NCI-H2227 (cell line): ENCODE data around the gene TMEM135.
"Not testable (repeated sequence)": the region's sequence is repeated elsewhere in the genome, so short reads cannot be mapped to it uniquely, and the experiment has no call there.

Experiments used
- DNase-seq: peaks from one replicate; lab custom pipeline; 2025; ENCODE audit not compliant: unreplicated experiment; lab: John Stamatoyannopoulos, UW

The TMEM135 gene

DNA sequence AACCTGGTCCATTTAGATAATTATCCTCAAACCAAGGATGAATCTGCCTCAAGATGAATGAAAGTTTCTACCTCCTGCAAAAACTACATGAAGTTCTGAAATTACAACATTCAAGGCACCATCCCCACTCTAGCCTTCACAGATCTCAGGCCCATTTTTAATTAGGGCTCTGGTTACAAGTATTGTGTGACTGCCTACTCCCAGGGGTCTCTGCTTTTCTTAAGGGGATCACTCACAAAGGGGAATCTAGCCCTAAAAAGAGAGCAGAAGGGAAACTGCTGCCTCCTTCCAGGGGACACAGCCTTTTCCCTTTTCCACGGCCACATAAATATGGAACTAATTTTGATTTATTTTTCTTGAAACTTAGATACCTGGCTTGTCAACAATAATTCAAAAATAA, 17.4 kb upstream of the TMEM135 start:
- DNase-seq, result no peak

DNA sequence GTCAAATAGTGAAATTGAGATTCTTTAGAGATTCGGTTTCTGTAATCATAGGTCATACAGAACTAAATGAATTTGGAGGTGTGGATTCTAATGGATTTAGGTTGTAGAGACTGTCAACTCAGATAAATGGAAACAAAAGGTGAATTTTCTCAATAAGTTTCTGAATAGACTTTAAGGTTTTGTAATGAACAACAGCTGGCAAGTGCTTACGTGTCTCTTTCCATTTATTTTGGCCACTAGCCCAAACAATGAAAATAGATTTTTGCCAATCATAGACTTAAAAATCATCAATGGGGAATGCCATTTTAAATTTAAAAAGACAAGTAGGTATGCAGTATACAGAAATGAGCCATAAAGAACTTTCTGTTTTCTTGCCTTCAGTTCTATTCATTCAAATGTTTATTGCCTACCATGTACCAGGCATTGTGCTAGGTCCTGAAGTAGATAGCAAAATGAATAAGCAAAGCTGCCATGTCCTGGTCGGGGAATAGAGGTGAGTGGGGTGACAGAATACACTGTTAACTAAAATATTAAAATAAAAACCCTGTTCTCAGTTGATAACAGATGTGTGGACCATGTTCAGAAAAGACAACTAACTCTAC, 16.9 kb upstream of the TMEM135 start:
- no peak for DNase-seq

DNA sequence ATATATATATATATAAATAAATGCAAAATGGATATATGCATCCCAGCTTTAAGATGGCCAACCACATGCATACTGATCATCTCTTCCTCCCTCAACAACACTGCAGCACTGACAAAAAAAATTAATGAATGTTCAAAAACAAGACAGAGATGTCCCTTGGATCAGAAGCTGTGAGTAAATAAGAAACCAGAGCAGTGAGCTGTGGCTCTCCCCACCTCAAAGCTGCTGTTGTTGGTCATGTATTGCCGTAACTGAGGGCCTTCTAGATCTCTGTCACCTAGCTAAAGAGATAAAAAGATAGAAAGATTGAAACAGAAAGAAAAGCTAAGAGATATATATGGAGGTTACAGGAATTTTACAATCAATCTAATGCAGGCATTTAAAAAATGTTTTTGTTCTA, 15.5 kb upstream of the TMEM135 start:
- DNase-seq, result no peak

DNA sequence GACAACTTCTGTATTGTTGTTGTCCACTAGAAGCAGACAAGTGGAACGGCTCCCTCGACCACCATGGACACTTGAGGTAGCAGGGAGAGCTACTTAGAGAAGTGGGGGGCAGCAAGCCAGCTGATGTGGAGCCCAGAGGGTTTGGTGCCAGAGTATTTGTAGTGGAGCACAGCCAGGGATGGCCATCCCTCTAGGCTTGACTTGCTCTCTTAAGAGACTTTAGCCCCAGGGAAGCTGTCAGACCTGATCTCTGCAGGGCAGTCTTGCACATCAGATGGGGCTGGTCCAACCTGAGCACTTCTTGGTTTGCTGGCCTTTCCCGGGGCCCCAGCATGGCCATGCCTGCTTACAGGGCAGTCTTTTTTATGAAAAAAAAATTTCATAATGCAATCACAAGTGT, 15.0 kb upstream of the TMEM135 start:
- DNase-seq, result no peak

DNA sequence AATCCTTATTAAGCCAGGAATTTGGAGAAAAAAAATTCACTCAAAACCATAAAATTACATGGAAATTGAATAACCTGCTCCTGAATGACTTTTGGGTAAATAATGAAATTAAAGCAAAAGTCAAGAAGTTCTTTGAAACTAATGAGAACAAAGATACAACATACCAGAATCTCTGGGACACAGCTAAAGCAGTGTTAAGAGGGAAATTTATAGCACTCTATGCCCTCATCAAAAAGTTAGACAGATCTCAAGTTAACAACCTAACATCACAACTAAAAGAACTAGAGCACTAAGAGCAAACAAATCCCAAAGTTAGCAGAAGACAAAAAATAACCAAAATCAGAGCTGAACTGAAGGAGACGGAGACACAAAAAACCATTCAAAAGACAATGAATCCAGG, 11.3 kb upstream of the TMEM135 start:
- DNase-seq, result not testable (repeated sequence)

DNA sequence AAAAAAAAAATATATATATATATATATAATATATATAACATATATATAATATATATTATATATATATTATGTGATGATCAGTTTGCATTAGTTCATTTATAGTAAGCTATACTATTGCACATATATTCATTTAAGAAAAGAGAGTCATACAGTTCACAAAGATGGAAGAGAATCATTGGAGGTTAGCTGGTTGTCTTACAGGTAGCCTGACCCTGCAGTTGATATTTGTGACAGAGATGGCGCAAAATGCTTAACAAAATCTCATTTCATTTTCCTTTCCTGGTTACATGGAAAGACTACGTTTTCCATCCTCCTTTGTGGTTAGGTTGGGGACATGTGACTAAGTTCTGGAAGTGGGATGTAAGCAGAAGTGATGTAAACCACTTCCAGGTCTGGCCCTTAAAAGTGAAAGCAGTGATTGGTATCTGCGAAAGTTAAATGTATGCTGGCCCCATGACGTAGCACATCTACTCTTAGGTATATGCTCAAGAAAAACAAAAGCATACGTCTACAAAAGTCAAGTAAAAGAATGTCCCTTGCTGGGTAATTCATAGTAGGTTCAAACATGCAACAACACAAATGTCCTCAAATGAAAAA, 7.2 kb upstream of the TMEM135 start:
- no peak for DNase-seq

DNA sequence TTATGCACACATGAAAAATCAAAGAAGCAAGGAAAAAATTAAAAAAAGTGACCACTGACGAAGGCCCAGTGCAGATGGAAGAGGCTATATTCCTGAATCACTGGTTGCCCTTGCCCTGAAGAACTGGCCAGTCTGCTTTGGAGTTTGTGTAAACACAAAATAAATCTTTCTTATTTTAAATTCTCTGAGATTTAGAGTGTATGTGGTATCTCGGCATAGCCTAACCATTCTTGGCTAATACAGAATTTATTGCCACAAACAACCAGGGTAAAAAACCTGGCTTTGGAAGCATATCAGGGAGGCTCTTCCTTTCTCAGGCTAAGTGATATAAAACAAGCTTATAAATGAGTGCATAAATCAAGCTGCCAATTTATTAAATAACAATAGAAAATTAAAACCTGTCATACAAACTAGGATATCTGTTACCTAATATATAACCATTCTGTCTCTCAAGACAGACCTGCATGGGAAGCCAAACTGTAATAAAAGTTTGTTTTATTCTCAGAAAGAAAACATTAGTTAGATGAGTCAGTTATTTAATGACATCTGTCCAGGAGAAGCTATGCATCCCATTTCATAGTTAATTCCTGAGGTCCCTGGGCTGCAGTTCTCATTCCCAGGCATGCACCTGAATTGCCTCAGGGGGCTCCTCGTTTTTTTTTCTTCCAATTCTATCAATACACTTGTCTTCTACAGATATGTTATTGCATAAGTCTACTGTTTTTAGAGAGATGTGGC, 6.1 kb upstream of the TMEM135 start:
- no peak for DNase-seq

DNA sequence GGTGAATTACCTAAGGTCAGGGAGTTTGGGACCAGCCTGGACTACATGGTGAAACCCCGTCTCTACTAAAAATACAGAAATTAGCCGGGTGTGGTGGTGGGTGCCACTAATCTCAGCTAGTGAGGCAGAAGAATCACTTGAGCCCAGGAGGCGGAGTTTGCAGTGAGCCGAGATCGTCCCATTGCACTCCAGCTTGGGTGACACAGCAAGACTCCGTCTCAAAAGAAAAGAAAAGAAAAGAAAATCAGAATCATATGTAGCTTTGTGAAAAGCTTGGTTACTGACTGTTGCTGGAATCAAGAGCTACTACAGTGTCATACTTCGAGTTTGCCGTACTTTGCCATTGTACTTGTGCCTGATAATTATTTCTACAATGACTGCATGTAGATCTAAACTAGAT, 4.2 kb upstream of the TMEM135 start:
- no peak for DNase-seq

DNA sequence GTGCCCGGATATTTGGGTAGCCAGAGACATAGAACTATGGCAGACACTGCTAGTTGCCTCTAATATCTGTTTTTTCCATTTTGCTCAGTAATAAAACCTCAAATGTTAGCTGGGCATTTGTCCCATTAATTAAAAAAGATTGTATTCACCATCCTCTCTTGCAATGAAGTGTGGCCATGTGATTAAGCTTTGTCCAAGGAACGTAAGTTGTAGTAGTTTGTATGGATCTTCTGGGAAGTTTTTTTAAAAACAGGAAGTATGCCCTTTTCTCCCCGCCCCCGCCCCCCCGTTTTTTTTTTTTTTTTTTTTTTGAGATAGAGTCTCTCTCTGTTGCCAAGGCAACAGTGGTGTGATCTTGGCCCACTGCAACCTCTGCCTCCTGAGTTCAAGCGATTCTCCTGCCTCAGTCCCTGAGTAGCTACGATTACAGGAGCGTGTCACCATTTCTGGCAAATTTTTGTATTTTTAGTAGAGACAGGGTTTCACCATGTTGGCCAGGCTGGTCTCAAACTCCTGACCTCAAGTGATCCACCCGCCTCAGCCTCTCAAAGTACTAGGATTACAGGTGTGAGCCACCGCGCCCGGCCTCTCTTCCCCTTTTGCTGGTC, 1.7 kb upstream of the TMEM135 start:
- no peak for DNase-seq

DNA sequence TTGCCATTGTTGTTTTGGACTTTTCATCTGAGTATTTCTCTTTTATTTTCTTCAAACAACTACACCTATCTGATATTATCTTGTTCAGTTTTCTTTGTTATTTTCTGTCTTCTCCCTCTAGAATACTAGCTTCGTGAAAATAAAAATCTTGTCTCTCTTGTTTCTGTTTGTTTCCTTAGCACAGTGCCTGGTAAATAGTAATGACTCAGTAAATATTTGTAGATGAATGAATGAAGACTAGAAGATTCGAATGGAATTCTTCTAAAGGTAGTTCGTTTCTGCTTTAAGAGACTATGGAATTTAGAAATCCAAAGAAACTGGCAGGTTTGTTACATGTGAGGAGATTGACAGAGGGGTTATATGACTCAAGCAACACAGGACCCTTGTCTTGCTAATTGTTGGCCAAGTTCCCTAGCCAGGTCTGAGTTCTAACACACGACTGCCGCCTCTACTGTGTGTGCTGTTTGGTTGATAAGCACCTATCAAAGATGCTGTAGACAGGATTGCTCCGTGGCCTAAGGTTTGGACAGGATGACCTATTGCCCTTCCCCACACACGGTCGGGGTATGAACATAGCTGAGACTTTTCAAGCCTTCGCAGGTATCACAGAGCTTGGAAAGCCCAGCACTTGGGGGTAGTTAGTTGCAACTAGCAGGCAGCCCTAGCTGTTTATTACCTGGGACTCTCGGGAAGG, 831 bp upstream of the TMEM135 start:
- DNase-seq, result no peak

DNA sequence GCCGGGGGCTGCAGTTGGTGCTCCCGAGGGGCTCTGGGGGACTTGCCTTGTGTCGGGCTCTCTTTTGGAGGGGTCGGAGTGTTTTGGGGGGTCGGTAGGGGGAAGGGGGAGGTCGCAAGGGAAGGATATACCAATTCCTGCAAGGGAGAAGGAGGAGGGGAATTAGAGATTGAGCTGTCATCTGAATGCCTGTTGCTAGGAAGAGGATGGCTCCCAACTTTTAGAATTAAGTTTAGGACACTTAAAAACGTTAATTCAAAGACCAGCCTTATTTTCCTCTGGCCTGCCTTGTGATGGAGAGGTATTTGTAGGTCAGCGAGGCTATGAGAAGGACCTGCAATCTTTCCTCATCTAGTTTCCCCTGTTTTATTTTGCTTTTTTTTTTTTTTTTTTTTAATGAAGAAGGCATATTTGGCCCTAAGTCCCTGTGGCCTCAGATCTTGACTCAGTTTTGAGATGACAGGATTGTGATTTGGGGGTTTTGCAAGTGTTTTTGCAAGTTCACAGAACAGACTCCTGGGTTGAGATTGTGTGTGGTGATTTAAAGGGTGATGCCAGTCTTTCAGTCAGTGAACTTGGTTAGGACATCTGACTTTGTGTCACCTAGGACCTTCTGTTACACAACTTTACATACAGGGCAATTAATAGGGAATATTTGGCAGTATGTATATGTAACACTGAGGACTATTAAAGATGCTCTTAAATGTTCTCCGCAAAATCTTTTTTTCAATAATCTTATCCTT, 672 bp downstream of the TMEM135 start:
- no peak for DNase-seq

DNA sequence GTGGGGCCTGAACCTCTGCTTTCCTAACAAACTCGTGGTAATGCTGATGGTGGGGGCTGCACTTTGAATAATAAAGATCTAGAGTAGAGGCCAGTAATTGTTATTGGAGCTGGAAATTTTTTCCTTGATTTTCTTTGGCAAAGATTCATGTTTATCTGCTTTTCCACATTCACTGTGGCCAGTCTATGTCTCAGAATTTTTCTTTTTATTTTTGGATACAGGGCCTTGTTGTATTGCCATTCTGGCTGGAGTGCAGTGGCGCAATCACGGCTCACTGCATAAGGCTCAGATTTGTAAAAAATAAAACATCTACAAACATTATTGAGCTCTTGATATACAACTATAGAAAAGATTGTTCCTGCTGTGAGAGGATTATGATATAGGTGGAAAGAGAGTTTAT, 1.6 kb downstream of the TMEM135 start:
- no peak for DNase-seq

DNA sequence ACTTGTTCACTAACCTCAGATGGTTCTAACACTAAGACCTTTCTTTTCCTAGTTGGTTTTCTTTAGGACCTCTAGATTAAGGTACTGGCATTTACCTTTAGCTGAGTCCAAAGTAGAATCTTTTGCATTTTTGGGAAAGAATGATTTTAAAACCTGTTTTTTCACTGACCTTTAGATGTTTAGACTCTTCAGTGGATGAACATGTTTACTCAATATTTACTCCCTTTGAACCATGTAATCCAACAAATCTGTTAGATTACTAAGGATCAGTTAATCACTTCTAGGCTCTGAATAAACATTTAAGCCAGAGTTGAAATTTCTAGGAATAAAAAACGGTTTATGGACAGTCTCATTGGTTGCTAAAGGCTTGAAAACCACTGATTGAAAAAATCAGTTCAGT, 6.2 kb downstream of the TMEM135 start:
- no peak for DNase-seq

DNA sequence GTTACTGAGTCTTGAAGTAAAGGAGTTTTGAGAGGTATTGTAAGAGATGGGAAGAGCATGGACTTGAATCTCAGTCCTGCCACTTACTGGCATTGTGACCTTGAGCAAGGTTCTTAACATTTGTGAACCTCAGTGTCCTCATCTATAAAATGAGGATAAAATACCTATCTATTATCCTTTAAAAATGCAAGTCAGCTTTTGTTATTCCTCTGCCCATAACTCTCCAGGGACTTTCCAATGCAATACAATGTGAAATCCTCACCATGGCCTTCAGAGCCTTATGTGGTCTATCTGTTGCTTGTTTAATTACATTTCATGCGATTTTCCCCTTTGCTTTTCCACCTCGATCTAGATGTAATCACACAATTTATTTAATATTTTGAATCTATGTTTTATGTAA, 9.1 kb downstream of the TMEM135 start:
- DNase-seq, result no peak

DNA sequence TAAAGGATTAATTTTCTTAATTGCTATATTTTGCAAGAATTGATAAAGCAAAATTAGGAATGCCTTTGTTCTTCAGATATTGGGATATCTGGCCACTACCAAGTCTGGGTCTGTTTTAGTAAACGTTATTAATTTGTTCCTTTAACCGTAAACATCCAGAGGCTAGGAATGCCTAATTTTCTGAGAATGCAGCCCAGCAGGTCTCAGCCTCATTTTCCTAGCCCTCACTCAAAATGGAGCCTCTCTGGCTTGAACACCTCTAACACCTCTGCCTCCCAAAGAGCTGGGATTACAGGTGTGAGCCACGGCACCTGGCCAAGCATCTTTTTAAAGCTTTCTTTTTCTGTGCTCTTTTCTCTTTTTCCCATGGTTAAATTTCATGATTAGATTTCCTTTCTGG, 18.4 kb downstream of the TMEM135 start:
- no peak for DNase-seq

DNA sequence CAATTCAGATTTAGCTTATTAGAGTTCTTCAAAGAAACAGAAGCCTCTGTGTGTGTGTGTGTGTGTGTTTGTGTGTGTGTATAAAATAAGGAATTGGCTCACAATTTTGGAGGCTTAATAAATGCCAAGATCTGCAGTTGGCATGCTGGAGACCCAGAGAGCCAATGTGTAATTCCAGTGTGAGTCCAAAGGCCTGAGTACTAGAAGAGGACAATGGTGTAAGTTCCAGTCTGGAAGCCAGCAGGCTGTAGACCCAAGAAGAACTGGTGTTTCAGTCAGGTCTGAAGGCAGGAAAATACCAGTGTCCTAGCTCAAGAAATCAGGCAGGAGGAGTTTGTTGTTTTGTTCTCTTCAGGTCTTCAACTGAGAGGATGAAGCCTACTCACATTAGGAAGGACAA, 20.0 kb downstream of the TMEM135 start:
- DNase-seq, result no peak

DNA sequence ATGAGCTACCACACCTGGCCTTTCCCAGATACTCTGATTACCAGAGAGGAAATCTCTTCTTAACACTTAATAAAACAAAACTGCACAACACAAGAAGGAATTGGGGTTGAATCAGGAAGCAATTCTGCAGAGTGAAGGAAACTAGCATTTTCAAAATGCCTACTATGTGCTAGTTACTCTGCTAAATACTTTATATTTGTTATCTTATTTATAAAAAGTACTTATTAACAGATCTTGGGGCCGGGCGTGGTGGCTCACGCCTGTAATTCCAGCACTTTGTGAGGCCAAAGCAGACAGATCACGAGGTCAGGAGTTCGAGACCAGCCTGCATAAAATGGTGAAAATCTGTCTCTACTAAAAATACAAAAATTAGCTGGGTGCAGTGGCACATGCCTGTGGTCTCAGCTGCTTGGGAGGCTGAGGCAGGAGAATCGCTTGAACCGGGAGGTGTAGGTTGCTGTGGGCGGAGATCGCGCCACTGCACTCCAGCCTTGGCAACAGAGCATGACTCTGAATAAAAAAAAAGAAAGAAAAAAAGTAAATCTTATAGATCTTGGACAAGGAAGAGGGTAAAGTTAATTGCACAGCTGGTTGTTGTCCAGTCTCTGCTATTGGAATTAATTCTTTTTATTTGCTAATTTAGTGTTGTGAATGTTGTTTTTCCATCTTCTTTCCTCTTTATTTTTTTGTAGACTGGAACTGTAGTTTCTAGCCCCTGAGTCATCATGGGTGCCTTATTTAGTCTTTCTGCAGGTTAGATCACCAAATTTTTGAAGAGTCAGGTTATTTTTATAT, 22.1 kb downstream of the TMEM135 start:
- no peak for DNase-seq

DNA sequence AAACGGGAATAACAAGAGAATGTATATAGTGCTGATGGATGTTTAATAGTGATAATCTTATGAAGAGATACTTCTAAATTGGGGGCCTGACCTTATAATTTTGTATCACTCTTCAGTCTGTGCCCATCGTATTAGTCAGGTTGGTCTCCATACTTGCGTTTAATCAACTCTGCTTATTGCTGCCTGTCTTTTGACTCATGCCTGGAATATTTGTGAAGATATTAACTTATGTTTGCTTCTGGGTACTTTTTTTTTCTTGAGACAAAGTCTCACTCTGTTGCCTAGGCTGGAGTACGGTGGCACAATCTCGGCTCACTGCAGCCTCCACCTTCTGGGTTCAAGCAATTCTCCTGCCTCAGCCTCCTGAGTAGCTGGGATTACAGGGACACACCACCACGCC, 24.0 kb downstream of the TMEM135 start:
- DNase-seq, result no peak

DNA sequence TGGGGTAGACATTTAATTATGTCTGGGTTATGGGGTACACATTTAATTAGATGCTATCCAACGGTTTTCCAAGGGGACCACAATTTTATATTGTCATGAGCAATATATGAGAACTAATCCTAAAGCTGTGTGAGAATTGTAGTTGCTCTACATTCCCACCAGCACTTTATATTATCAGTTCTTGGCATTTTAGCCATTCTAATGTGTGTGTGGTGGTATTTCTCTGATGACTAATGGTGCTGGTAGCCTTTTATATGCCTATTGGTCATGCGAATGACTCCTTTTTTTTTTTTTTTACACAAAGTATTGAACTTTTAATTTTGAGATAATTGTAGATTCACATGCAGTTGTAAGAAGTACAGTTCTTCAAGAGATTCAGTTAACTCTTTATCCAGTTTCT, 26.2 kb downstream of the TMEM135 start:
- DNase-seq, result no peak

DNA sequence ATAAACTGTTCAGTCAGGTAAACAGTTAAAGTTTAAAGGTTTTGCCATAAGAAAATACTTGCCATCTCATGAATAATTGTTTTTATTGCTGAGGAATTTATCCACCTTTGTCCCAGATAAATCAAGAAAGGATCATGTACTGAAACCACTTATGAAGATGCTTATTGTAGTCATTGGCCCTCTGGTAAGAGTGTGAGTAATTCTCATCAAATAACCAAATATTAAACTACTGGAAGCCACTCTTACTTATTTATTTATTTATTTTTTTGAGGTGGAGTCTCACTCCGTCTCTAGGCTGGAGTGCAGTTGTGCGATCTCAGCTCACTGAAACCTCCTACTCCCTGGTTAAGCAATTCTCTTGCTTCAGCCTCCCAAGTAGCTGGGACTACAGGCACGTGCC, 35.1 kb downstream of the TMEM135 start:
- DNase-seq, result no peak
